GM23338 (cell line): ENCODE measurements around the gene CDX1.

Source experiments
- CREB1 ChIP-seq: fragments of 250-450 bp; sonication (Bioruptor Pico); IDR thresholded peaks from 2 replicates; pipeline ENCODE4 v1.5.0; 2020; ENCODE audit warnings: low read depth, mild to moderate bottlenecking, moderate library complexity
- CTCF ChIP-seq, 2 experiments: fragments of 200-600 bp in 1 of 2; sonication (generic) in 1 of 2; conservative IDR thresholded peaks; 2 replicates each; pipeline versions ENCODE4 v1.5.1 to v1.6.1; 2016 to 2017; ENCODE audit warnings: antibody characterized with exemption in 2 of 2, low read depth in 2 of 2, mild to moderate bottlenecking in 2 of 2, moderate library complexity in 1 of 2
- EZH2 ChIP-seq: fragments of 200-600 bp; sonication (generic); IDR thresholded peaks from one replicate; pipeline ENCODE4 v1.8.0; 2017; ENCODE audit warnings: antibody characterized with exemption, mild to moderate bottlenecking, low read depth; ENCODE audit not compliant: unreplicated experiment
- JUNB ChIP-seq: IDR thresholded peaks from one replicate; pipeline ENCODE4 v1.6.1; 2016; ENCODE audit warnings: antibody characterized with exemption; ENCODE audit not compliant: unreplicated experiment
- POLR2AphosphoS5 ChIP-seq: IDR thresholded peaks from 2 replicates; pipeline ENCODE4 v1.6.1; 2016; ENCODE audit warnings: antibody characterized with exemption, low read depth
- TF ChIP-seq, protein P1 (sequence below): fragments of 250-450 bp; sonication (Bioruptor Pico); IDR thresholded peaks from 2 replicates; pipeline ENCODE4 v1.5.0; 2020; ENCODE audit warnings: mild to moderate bottlenecking, moderate library complexity
- TF ChIP-seq, protein P2 (sequence below): IDR thresholded peaks from one replicate; pipeline ENCODE4 v1.6.1; 2018; ENCODE audit warnings: antibody characterized with exemption; ENCODE audit not compliant: unreplicated experiment

GRCh38 chr5:150121448-150122157 is 45.0 kb upstream of the CDX1 start:
- no peak for TF ChIP-seq POLR2AphosphoS5
- TF ChIP-seq CTCF (conservative IDR thresholded peaks at IDR 0.05; ENCODE audit: low read depth in 2 of 2): no peak
- no peak for TF ChIP-seq EZH2
- TF ChIP-seq CREB1 (CRISPR knock-in tag): no peak
- no peak for TF ChIP-seq JUNB
- TF ChIP-seq, protein P1, sequence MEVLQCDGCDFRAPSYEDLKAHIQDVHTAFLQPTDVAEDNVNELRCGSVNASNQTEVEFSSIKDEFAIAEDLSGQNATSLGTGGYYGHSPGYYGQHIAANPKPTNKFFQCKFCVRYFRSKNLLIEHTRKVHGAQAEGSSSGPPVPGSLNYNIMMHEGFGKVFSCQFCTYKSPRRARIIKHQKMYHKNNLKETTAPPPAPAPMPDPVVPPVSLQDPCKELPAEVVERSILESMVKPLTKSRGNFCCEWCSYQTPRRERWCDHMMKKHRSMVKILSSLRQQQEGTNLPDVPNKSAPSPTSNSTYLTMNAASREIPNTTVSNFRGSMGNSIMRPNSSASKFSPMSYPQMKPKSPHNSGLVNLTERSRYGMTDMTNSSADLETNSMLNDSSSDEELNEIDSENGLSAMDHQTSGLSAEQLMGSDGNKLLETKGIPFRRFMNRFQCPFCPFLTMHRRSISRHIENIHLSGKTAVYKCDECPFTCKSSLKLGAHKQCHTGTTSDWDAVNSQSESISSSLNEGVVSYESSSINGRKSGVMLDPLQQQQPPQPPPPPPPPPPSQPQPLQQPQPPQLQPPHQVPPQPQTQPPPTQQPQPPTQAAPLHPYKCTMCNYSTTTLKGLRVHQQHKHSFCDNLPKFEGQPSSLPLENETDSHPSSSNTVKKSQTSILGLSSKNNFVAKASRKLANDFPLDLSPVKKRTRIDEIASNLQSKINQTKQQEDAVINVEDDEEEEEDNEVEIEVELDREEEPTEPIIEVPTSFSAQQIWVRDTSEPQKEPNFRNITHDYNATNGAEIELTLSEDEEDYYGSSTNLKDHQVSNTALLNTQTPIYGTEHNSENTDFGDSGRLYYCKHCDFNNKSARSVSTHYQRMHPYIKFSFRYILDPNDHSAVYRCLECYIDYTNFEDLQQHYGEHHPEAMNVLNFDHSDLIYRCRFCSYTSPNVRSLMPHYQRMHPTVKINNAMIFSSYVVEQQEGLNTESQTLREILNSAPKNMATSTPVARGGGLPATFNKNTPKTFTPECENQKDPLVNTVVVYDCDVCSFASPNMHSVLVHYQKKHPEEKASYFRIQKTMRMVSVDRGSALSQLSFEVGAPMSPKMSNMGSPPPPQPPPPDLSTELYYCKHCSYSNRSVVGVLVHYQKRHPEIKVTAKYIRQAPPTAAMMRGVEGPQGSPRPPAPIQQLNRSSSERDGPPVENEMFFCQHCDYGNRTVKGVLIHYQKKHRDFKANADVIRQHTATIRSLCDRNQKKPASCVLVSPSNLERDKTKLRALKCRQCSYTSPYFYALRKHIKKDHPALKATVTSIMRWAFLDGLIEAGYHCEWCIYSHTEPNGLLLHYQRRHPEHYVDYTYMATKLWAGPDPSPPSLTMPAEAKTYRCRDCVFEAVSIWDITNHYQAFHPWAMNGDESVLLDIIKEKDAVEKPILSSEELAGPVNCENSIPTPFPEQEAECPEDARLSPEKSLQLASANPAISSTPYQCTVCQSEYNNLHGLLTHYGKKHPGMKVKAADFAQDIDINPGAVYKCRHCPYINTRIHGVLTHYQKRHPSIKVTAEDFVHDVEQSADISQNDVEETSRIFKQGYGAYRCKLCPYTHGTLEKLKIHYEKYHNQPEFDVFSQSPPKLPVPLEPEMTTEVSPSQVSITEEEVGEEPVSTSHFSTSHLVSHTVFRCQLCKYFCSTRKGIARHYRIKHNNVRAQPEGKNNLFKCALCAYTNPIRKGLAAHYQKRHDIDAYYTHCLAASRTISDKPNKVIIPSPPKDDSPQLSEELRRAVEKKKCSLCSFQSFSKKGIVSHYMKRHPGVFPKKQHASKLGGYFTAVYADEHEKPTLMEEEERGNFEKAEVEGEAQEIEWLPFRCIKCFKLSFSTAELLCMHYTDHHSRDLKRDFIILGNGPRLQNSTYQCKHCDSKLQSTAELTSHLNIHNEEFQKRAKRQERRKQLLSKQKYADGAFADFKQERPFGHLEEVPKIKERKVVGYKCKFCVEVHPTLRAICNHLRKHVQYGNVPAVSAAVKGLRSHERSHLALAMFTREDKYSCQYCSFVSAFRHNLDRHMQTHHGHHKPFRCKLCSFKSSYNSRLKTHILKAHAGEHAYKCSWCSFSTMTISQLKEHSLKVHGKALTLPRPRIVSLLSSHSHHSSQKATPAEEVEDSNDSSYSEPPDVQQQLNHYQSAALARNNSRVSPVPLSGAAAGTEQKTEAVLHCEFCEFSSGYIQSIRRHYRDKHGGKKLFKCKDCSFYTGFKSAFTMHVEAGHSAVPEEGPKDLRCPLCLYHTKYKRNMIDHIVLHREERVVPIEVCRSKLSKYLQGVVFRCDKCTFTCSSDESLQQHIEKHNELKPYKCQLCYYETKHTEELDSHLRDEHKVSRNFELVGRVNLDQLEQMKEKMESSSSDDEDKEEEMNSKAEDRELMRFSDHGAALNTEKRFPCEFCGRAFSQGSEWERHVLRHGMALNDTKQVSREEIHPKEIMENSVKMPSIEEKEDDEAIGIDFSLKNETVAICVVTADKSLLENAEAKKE (CRISPR knock-in tag): no peak
- TF ChIP-seq, protein P2, sequence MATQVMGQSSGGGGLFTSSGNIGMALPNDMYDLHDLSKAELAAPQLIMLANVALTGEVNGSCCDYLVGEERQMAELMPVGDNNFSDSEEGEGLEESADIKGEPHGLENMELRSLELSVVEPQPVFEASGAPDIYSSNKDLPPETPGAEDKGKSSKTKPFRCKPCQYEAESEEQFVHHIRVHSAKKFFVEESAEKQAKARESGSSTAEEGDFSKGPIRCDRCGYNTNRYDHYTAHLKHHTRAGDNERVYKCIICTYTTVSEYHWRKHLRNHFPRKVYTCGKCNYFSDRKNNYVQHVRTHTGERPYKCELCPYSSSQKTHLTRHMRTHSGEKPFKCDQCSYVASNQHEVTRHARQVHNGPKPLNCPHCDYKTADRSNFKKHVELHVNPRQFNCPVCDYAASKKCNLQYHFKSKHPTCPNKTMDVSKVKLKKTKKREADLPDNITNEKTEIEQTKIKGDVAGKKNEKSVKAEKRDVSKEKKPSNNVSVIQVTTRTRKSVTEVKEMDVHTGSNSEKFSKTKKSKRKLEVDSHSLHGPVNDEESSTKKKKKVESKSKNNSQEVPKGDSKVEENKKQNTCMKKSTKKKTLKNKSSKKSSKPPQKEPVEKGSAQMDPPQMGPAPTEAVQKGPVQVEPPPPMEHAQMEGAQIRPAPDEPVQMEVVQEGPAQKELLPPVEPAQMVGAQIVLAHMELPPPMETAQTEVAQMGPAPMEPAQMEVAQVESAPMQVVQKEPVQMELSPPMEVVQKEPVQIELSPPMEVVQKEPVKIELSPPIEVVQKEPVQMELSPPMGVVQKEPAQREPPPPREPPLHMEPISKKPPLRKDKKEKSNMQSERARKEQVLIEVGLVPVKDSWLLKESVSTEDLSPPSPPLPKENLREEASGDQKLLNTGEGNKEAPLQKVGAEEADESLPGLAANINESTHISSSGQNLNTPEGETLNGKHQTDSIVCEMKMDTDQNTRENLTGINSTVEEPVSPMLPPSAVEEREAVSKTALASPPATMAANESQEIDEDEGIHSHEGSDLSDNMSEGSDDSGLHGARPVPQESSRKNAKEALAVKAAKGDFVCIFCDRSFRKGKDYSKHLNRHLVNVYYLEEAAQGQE: no peak
